CD4-positive, alpha-beta T cell (primary cell): Measurements from ENCODE around the gene PTPN7. TPM values are rescaled to one million over a fixed set of nuclear protein-coding genes. Genes with fewer than 3 reads are reported as not detected.
A peak's percentile ranks its signal among the peaks of the same experiment; 100 is the strongest.

Experiments used
- ATAC-seq: fragments of 200-7000 bp; cut with Tn5 transposase; one replicate; pipeline ENCODE4 v1.10.0; 2022; ENCODE audit warnings: mild to moderate bottlenecking; ENCODE audit not compliant: poor library complexity
- CTCF ChIA-PET: fragments of 350-600 bp; sonication (Branson Sonifier 250); formaldehyde crosslinking; loops from one replicate; lab custom pipeline; 2021; ENCODE audit warnings: antibody characterized with exemption, inconsistent platforms; lab: Charles Lee
- POLR2A ChIA-PET: fragments of 350-600 bp; sonication (Branson Sonifier 250); formaldehyde crosslinking; loops from one replicate; lab custom pipeline; 2021; ENCODE audit warnings: antibody characterized with exemption, inconsistent platforms; lab: Charles Lee
- DNase-seq, 14 experiments: peaks; one replicate each; pipeline ENCODE4 v3.0.0-alpha.2; 2013 to 2020; ENCODE audit warnings: mixed read lengths in 2 of 14
- H3K27ac ChIP-seq, 2 donors: one replicate each; pipeline versions ENCODE4 v1.5.1 to v1.7.0; 2013; ENCODE audit warnings: low read length in 2 of 2, low read depth in 1 of 2, mild to moderate bottlenecking in 1 of 2
- H3K27me3 ChIP-seq, 2 experiments: 1 replicate in 1 of 2; 2 replicates in 1 of 2; pipeline versions ENCODE4 v1.6.1 to v1.7.0; 2013; ENCODE audit warnings: low read length in 2 of 2, control low read depth in 1 of 2, mild to moderate bottlenecking in 1 of 2, moderate library complexity in 1 of 2; ENCODE audit not compliant: insufficient read depth in 2 of 2, control insufficient read depth in 1 of 2
- H3K36me3 ChIP-seq: one replicate; pipeline ENCODE4 v1.6.1; 2013; ENCODE audit warnings: low read length, control low read depth; ENCODE audit not compliant: insufficient read depth
- H3K4me1 ChIP-seq: one replicate; pipeline ENCODE4 v1.6.1; 2013; ENCODE audit warnings: low read length, control low read depth; ENCODE audit not compliant: insufficient read depth
- H3K4me3 ChIP-seq: one replicate; pipeline ENCODE4 v1.5.1; 2013; ENCODE audit warnings: mild to moderate bottlenecking, low read length, moderate library complexity
- H3K9me3 ChIP-seq, 2 experiments: 1 replicate in 1 of 2; 2 replicates in 1 of 2; pipeline versions ENCODE4 v1.6.1 to v1.7.0; 2013; ENCODE audit warnings: low read length in 2 of 2, mild to moderate bottlenecking in 2 of 2, control low read depth in 1 of 2, moderate library complexity in 1 of 2; ENCODE audit not compliant: control insufficient read depth in 1 of 2, insufficient read depth in 1 of 2
- H3K27ac Mint-ChIP-seq: one replicate; pipeline ENCODE4 v1.8.0; 2020; ENCODE audit warnings: mixed read lengths
- H3K27me3 Mint-ChIP-seq: one replicate; pipeline ENCODE4 v1.8.0; 2021; ENCODE audit warnings: mixed read lengths
- H3K36me3 Mint-ChIP-seq: one replicate; pipeline ENCODE4 v1.8.0; 2021; ENCODE audit warnings: low read depth, mixed read lengths
- H3K4me1 Mint-ChIP-seq: one replicate; pipeline ENCODE4 v1.8.0; 2021; ENCODE audit warnings: low read depth, mixed read lengths
- H3K4me3 Mint-ChIP-seq: one replicate; pipeline ENCODE4 v1.8.0; 2020; ENCODE audit warnings: mild to moderate bottlenecking, mixed read lengths
- H3K9me3 Mint-ChIP-seq: one replicate; pipeline ENCODE4 v1.8.0; 2020; ENCODE audit warnings: mixed read lengths
- CTCF ChIP-seq: fragments of 200-600 bp; IDR thresholded peaks from one replicate; pipeline ENCODE4 v1.8.0; 2022; ENCODE audit warnings: antibody characterized with exemption, mild to moderate bottlenecking
- intact Hi-C, 2 experiments: fragments of 100-400 bp; cut with DNase I in 1 of 2; cut with micrococcal nuclease in 1 of 2; formaldehyde crosslinking; loops; one replicate each; pipeline versions ENCODE4 v1.15.1 to v1.9.0; 2023 to 2025; cut with DNase I, micrococcal nuclease
- total RNA-seq, 174 experiments: library from RNA in 2 of 174; stranded (reverse) in 2 of 174; gene quantifications; one replicate each; pipeline ENCODE4 v1.2.3 and lab custom pipeline; 2021 to 2026

Gene PTPN7
- total RNA-seq, 2 experiments from 2014 or later: 144 to 145 TPM

DNA sequence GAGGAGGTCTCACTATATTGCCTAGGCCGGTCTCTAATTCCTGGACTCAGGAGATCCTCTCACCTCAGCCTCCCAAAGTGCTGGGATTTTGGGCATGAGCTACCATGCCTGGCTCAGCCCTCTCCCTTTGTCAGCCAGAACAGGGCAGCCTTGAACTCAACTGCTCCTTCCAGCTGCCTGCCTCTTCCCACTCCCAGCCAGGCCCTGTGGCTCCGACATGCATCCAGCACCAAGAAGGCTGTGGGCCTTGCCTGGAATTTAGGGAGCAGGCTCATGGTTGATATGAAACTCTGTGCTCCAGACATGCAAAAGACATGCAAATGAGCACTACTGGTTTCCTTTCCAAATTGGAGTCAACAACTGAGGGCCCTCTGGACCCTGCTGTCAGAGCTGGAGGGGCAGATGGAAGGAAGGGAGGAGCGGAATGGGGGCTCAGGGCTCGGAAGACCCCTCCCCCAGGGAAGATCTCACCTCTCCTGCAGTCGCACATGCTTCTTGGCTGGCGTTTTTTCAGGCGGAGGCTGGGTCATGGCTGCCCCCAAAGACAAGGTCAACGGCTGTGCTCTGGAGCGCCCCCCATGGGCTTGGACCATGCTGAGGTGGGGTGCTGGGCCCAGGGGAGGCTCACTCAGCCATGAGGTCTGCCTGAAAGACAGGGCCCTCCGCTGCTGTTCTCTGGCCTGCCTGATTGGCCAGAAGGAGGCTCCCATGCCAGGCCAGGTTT, 1.4 kb downstream of the PTPN7 start:
- intact Hi-C loops: no loop called here
- Histone ChIP-seq H3K27me3 (no peaks in the 10 kb centered on the region), H3K9me3 (no peaks in the 10 kb centered on the region), H3K4me3 (peak overlapping the region; percentile 89), H3K36me3 (peaks cover 44% of the 10 kb centered on the region), H3K27ac (peak overlapping the region; percentile 94 to 97), H3K4me1 (peaks cover 98% of the 10 kb centered on the region)
- ChIA-PET POLR2A (interaction anchor here (4.9 kb wide), 1 partner anchor 14 kb away, joined by 66 read pairs; the partner anchor contains the start of gene ARL8A), CTCF (interaction anchor here (1.6 kb wide), 1 partner anchor 13 kb away, joined by 8 read pairs; no protein-coding TSS in a partner anchor)
- no peak for TF ChIP-seq CTCF
- H3K27ac Mint-ChIP-seq: peak overlapping the region; percentile 99
- DNase-seq: peak in 4 of 14 experiments; percentile 21 to 41 (median 24)
- H3K4me1 Mint-ChIP-seq: peaks cover 85% of the 10 kb centered on the region
- no peak for ATAC-seq
- no peaks in the 10 kb centered on the region for H3K9me3 Mint-ChIP-seq
- peak overlapping the region; percentile 99 for H3K4me3 Mint-ChIP-seq
- H3K27me3 Mint-ChIP-seq: no peaks in the 10 kb centered on the region
- H3K36me3 Mint-ChIP-seq: peaks cover 59% of the 10 kb centered on the region

GRCh38 chr1:202157945-202158344, 2.5 kb downstream of the PTPN7 start:
- Mint-ChIP-seq H3K27ac (peak overlapping the region; percentile 99), H3K4me1 (peaks cover 75% of the 10 kb centered on the region), H3K27me3 (no peaks in the 10 kb centered on the region), H3K9me3 (no peaks in the 10 kb centered on the region), H3K36me3 (peaks cover 68% of the 10 kb centered on the region), H3K4me3 (peak overlapping the region; percentile 48)
- DNase-seq (no peak), ATAC-seq (no peak)
- Histone ChIP-seq H3K27me3 (no peaks in the 10 kb centered on the region), H3K4me3 (no peak overlapping the region), H3K9me3 (no peaks in the 10 kb centered on the region), H3K36me3 (peaks cover 54% of the 10 kb centered on the region), H3K4me1 (peaks cover 96% of the 10 kb centered on the region), H3K27ac (peak overlapping the region; percentile 17 to 97)
- TF ChIP-seq CTCF: no peak
- intact Hi-C loops: no loop called here
- ChIA-PET CTCF (no interaction called here), POLR2A (no interaction called here)

GRCh38 chr1:202156590-202156989, 3.8 kb downstream of the PTPN7 start:
- ATAC-seq (no peak), DNase-seq (no peak)
- no peak overlapping the region for H3K4me3 ChIP-seq
- TF ChIP-seq CTCF: no peak
- H3K9me3 ChIP-seq: no peaks in the 10 kb centered on the region
- peaks cover 68% of the 10 kb centered on the region for H3K36me3 ChIP-seq
- no peaks in the 10 kb centered on the region for H3K27me3 ChIP-seq
- ChIA-PET POLR2A (interaction anchor here (1.4 kb wide), 1 partner anchor 9 kb away, joined by 4 read pairs; no protein-coding TSS in a partner anchor), CTCF (interaction anchor here (2.2 to 2.9 kb wide), 2 partner anchors 8 to 33 kb away, joined by 15 to 22 read pairs; no protein-coding TSS in a partner anchor)
- intact Hi-C loops: no loop called here
- H3K27me3 Mint-ChIP-seq: no peaks in the 10 kb centered on the region
- H3K27ac Mint-ChIP-seq: peak overlapping the region; percentile 59
- H3K36me3 Mint-ChIP-seq: peaks cover 80% of the 10 kb centered on the region
- H3K4me1 Mint-ChIP-seq: peaks cover 62% of the 10 kb centered on the region
- H3K9me3 Mint-ChIP-seq: no peaks in the 10 kb centered on the region
- peak overlapping the region; percentile 49 for H3K4me3 Mint-ChIP-seq
- H3K27ac ChIP-seq: peak overlapping the region in 1 of 2 donors; percentile 7
- H3K4me1 ChIP-seq: peaks cover 82% of the 10 kb centered on the region
